Activated T-helper 9 cell treated with anti-CD3 and anti-CD28 coated beads, Interleukin-2, amount 50 U/mL, for 16 hours (primary cell): ENCODE measurements around the gene MMP3.

ENCODE experiments used
- DNase-seq: peaks from one replicate; pipeline ENCODE4 v3.0.0-alpha.2; 2020; ENCODE audit warnings: low read depth

The MMP3 gene

GRCh38 chr11:102831489-102832440 is 11.6 kb downstream of the MMP3 start:
- no peak for DNase-seq

DNA sequence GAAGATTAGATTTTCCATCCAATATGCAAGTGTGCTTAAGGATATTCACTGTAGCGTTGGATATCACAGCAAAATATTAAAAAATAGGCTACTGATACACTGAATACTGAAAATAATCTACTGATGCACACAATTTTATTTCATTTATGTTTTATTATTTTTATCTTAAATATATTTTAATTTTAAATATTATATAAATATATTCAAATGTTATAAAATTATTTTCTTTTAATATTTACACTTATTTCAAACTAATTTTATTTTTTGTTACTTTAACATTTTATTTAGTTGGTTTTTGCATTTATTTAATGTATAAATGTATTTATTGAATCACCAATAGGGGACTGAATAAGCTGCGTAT is 12.3 kb downstream of the MMP3 start:
- no peak for DNase-seq

DNA sequence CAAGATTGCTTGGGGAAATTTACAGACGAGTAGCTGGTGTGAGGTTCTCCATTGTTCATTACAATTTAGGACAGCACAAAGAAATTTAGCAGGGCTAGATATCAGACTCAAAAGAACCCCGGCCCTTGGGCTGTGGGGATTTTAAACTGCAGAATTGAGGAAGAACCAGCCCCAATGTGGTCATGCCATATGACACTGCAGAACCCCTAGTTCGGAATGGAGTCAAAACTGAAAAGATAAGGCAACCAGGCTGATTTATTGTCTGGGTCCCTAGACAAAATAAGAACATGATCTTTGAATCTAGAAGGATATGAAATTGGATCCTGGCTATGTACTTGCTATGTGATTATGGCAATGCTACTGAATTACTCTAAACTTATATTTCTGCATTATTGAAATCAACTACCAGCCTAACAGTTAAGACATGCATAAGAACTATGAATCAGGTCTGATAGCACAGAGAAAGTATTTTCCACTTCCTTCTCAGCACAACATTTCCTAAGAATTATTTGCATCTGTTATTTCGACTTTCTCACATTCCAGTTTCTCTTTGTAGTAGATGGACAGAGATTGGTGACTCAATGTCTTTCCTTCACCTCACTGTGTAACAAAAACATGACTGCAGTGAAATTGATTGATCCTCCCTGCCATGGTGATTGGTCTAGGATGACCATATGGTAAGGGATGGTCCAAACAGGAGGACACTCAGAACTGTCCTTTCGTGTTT is 13.2 kb downstream of the MMP3 start:
- no peak for DNase-seq

- DNase-seq = no peak
Observed at GRCh38 chr11:102829316-102830000, 14.0 kb downstream of the MMP3 start.

GRCh38 chr11:102824556-102824955 is 18.9 kb downstream of the MMP3 start:
- DNase-seq = no peak

- DNase-seq = no peak
Observed at GRCh38 chr11:102819491-102819890, 23.9 kb downstream of the MMP3 start.

- no peak for DNase-seq
Observed at GRCh38 chr11:102813484-102813883, 29.9 kb downstream of the MMP3 start.

DNA sequence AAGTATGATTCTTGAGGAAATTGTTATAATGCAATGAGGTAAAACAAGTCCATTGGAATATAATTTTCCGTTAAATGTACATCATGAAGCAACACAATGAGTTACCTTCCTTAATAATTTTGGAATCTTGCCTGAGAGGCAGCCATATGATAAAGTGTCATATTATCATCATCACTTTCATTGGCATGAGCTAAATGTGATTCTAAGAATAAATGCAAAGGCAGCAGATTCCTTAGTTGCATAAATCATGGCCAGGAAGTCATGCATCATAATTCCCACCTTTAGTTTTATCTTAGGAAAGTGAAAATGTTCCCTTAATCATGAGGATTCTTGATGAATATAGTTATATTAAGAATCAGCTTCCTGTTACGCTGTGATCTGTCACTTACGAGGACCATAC is 31.2 kb downstream of the MMP3 start:
- DNase-seq = no peak

GRCh38 chr11:102810950-102811660 is 32.3 kb downstream of the MMP3 start:
- DNase-seq = no peak

- DNase-seq = no peak
Observed at GRCh38 chr11:102809971-102810370, 33.4 kb downstream of the MMP3 start.

GRCh38 chr11:102807921-102808320 is 35.5 kb downstream of the MMP3 start:
- no peak for DNase-seq

DNA sequence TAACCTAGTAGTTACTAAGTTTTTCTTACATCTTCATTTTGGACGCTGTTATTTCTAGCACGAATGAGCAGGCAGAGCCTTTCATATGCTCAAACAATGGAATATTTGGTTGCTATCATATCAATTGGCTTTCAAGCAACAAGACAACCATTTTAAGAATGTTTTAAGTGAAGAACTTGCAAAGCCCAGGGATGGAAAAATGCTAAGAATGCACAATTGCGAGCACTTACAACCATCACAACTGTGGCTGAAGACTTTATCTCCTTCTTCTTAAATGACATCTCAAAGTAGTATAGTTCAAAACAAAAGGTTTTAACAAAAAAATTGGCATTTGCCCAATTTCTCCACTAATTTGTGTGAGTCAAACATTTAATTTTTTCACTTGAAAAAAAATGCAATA is 37.1 kb downstream of the MMP3 start:
- DNase-seq = no peak

- no peak for DNase-seq
Observed at GRCh38 chr11:102802341-102802740, 41.1 kb downstream of the MMP3 start.

DNA sequence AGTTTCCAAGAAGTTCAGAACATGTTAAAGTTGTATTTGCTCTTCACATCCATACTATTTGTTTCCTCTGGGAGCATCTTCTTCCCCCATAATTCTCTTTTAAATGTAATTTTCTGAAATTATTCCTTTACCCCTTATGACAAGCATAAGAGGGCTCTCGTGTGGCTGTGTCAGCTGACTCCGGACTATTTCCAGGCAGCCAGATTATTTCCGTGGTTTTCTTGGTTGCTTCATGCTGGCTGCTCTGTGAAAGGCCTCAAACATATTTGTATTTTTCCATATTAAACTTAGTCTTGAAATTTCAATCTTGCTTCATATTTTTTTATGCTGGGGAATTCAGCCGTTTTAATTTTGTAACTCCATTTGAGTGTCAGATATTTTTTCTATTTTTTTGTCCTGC is 42.6 kb downstream of the MMP3 start:
- no peak for DNase-seq

- DNase-seq = no peak
Observed at GRCh38 chr11:102799681-102800340, 43.6 kb downstream of the MMP3 start.

DNA sequence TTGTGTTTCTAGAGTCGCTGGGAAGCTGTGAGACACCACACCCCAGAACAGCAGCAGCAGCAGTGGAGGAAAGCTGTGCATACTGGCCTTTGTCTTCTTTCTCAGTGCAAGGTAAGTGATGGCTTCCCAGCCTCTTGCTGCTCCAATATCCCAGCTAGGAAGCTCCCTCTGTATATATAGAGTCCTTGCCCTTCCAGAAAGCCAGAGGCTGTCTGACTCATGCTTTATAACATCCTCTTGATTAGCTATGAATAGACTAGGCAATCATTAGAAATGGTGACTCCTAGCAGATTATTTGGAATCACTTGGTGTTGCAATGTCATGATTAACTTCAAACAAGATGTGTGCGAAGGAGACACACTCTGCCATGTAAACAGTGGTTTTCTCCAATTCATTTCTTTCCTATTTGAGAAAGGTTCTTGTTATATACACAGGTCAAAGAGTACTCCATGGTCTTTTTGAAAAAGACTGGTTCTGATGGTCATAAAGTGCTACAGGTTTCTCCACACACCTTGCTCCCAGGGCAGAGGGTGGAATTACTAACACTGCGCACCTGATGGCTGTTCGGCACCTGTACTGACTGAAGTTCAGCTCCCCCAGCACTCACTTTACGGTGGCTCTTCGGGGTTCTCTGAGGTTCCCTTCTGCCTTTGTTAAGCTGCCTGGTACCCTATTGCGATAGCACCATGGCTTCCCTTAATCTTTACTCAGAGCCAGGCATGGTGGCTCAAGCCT is 45.2 kb downstream of the MMP3 start, which contains the start of gene MMP1:
MMP1 (minus strand) TSS at position 149 of the 735 bp plus-strand sequence; CDS start at position 81, 68 bp downstream.
- DNase-seq = no peak

- DNase-seq = no peak
Observed at GRCh38 chr11:102794382-102794781, 49.0 kb downstream of the MMP3 start.

DNA sequence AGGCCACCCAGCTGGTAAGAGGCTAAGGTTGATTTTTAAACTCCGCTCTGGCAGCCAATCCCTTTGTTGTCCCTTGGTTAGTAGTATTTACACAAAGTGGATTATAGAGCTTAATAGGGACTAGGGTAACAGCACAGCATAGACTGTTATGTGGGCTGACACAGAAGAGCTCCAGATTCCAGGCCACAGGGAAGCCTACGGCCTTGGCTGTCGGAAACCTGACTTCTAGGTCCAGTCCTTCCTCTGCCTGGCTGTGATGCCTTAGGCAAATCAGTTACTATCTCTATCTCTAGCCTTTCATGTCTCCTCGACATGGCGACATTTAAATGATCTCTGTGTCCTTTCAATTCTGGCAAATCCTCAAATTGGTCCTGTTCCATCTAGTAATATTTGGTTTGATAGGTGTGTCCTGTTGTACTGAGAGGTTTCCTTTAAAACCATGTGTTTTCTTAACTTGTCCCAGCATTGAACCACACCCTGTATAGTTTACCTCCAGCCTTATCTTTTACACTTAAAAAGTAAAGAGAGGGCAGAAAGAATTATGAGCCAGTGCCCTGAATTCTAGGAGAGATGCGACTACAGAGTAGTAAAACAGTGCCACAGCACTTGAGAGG is 49.6 kb downstream of the MMP3 start:
- no peak for DNase-seq

GRCh38 chr11:102792604-102793003 is 50.8 kb downstream of the MMP3 start:
- DNase-seq = no peak
